ENCODE data around the gene TMEM158. TPM values are rescaled to one million over a fixed set of nuclear protein-coding genes. Genes with fewer than 3 reads are reported as not detected.

The TMEM158 gene
- polyA plus RNA-seq, 1 donor (not counting 4 experiments of a cell fraction or from before 2014, with no cell fraction given), result 2.0 TPM

DNA sequence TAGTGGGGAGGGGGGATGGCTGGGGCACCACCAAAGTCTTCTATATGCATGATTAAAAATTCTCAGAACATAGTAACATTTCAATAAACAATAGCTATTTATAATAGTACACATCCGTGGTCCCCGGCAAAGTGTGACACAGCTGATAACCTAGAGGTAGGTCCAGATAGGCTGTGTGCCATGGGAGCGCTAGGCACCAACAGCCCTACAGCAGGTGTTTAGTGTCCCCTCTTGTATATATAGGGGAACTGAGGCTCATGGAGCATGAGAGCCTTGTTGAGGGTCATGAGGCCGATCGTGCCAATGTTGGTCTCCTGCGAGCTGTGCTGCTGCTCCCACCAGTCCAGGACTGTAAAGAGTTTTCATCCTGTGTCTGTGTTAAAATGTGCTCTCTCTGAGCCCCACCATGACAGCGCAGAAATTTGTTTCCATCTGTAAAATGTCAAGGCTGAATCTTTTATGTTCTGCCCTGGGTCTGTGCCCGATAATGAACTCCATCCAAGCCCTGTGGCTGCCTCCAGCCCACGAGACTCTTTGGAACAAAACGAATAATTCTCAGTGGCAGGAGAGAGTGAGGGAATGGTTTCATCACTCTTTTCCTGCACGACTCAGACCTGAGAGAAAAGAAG lies 14.5 kb downstream of the TMEM158 start:
- no peaks in the 10 kb centered on the region for H3K79me2 ChIP-seq (ENCODE audit: control insufficient read depth, insufficient read depth, low read length)
- peaks cover 35% of the 10 kb centered on the region for H3K4me1 ChIP-seq (ENCODE audit: control insufficient read depth, extremely low read depth, insufficient read depth, low read length)
- no peak overlapping the region for H3K4me2 ChIP-seq (ENCODE audit: control insufficient read depth, extremely low read depth, insufficient read depth, low read depth, low read length)
- dilution Hi-C loops (cut with MboI; ENCODE audit: extremely low pct_ligation_motif_present, low sequenced_read_pairs), result no loop called here
- no peak for TF ChIP-seq EZH2 (IDR thresholded peaks at IDR 0.05; ENCODE audit: low read length)
- TF ChIP-seq, protein P1, sequence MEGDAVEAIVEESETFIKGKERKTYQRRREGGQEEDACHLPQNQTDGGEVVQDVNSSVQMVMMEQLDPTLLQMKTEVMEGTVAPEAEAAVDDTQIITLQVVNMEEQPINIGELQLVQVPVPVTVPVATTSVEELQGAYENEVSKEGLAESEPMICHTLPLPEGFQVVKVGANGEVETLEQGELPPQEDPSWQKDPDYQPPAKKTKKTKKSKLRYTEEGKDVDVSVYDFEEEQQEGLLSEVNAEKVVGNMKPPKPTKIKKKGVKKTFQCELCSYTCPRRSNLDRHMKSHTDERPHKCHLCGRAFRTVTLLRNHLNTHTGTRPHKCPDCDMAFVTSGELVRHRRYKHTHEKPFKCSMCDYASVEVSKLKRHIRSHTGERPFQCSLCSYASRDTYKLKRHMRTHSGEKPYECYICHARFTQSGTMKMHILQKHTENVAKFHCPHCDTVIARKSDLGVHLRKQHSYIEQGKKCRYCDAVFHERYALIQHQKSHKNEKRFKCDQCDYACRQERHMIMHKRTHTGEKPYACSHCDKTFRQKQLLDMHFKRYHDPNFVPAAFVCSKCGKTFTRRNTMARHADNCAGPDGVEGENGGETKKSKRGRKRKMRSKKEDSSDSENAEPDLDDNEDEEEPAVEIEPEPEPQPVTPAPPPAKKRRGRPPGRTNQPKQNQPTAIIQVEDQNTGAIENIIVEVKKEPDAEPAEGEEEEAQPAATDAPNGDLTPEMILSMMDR (optimal IDR thresholded peaks at IDR 0.05 in 1 of 3, IDR thresholded peaks at IDR 0.05 in 1 of 3, conservative IDR thresholded peaks at IDR 0.05 in 1 of 3; ENCODE audit: extremely low read depth in 1 of 3, insufficient read depth in 2 of 3, low read length in 3 of 3), result no peak
- no peaks in the 10 kb centered on the region for H3K9me3 ChIP-seq (ENCODE audit: control insufficient read depth, low read depth, low read length)
- no peak overlapping the region for H2AFZ ChIP-seq (ENCODE audit: control insufficient read depth, low read length)
- no peak overlapping the region for H3K27ac ChIP-seq (ENCODE audit: control insufficient read depth, insufficient read depth, low read length)
- H3K27me3 ChIP-seq (ENCODE audit: control insufficient read depth, extremely low read depth, insufficient read depth, low read length), result no peaks in the 10 kb centered on the region
- DNase-seq (ENCODE audit: low read depth, low spot score), result no peak
- no peaks in the 10 kb centered on the region for H3K36me3 ChIP-seq (ENCODE audit: control insufficient read depth in 2 of 2, extremely low read depth in 1 of 2, insufficient read depth in 2 of 2, low read length in 2 of 2)
- H3K4me3 ChIP-seq (ENCODE audit: control insufficient read depth in 2 of 3, extremely low read depth in 1 of 3, insufficient read depth in 2 of 3, low read depth in 1 of 3, low read length in 3 of 3), result no peak overlapping the region
- H3K9me1 ChIP-seq (ENCODE audit: control insufficient read depth, extremely low read depth, insufficient read depth, low read length), result no peaks in the 10 kb centered on the region
- no peaks in the 10 kb centered on the region for H4K20me1 ChIP-seq (ENCODE audit: control insufficient read depth, extremely low read depth, insufficient read depth, low read length)
- no peak for FAIRE-seq
- no peak overlapping the region for H3K9ac ChIP-seq (ENCODE audit: control insufficient read depth, extremely low read depth, insufficient read depth, low read length)

GRCh38 chr3:45210308-45211041 lies 15.6 kb downstream of the TMEM158 start:
- no peak for TF ChIP-seq EZH2 (IDR thresholded peaks at IDR 0.05; ENCODE audit: low read length)
- TF ChIP-seq, protein P1 (optimal IDR thresholded peaks at IDR 0.05 in 1 of 3, IDR thresholded peaks at IDR 0.05 in 1 of 3, conservative IDR thresholded peaks at IDR 0.05 in 1 of 3; ENCODE audit: extremely low read depth in 1 of 3, insufficient read depth in 2 of 3, low read length in 3 of 3), result peak; percentile 90 to 100 (median 94)
- Histone ChIP-seq H3K79me2 (ENCODE audit: control insufficient read depth, insufficient read depth, low read length) (no peaks in the 10 kb centered on the region), H3K36me3 (ENCODE audit: control insufficient read depth in 2 of 2, extremely low read depth in 1 of 2, insufficient read depth in 2 of 2, low read length in 2 of 2) (no peaks in the 10 kb centered on the region), H3K27ac (ENCODE audit: control insufficient read depth, insufficient read depth, low read length) (no peak overlapping the region), H3K4me3 (ENCODE audit: control insufficient read depth in 2 of 3, extremely low read depth in 1 of 3, insufficient read depth in 2 of 3, low read depth in 1 of 3, low read length in 3 of 3) (no peak overlapping the region), H3K9ac (ENCODE audit: control insufficient read depth, extremely low read depth, insufficient read depth, low read length) (no peak overlapping the region), H3K9me3 (ENCODE audit: control insufficient read depth, low read depth, low read length) (no peaks in the 10 kb centered on the region), H3K9me1 (ENCODE audit: control insufficient read depth, extremely low read depth, insufficient read depth, low read length) (no peaks in the 10 kb centered on the region), H4K20me1 (ENCODE audit: control insufficient read depth, extremely low read depth, insufficient read depth, low read length) (no peaks in the 10 kb centered on the region), H3K4me1 (ENCODE audit: control insufficient read depth, extremely low read depth, insufficient read depth, low read length) (peaks cover 41% of the 10 kb centered on the region), H3K27me3 (ENCODE audit: control insufficient read depth, extremely low read depth, insufficient read depth, low read length) (no peaks in the 10 kb centered on the region), H2AFZ (ENCODE audit: control insufficient read depth, low read length) (peak overlapping the region; percentile 74), H3K4me2 (ENCODE audit: control insufficient read depth, extremely low read depth, insufficient read depth, low read depth, low read length) (peak overlapping the region; percentile 55)
- dilution Hi-C loops (cut with MboI; ENCODE audit: extremely low pct_ligation_motif_present, low sequenced_read_pairs), result no loop called here
- DNase-seq (ENCODE audit: low read depth, low spot score) (no peak), FAIRE-seq (peak; percentile 87)
